ENCODE results near the gene COPS9.

DNA sequence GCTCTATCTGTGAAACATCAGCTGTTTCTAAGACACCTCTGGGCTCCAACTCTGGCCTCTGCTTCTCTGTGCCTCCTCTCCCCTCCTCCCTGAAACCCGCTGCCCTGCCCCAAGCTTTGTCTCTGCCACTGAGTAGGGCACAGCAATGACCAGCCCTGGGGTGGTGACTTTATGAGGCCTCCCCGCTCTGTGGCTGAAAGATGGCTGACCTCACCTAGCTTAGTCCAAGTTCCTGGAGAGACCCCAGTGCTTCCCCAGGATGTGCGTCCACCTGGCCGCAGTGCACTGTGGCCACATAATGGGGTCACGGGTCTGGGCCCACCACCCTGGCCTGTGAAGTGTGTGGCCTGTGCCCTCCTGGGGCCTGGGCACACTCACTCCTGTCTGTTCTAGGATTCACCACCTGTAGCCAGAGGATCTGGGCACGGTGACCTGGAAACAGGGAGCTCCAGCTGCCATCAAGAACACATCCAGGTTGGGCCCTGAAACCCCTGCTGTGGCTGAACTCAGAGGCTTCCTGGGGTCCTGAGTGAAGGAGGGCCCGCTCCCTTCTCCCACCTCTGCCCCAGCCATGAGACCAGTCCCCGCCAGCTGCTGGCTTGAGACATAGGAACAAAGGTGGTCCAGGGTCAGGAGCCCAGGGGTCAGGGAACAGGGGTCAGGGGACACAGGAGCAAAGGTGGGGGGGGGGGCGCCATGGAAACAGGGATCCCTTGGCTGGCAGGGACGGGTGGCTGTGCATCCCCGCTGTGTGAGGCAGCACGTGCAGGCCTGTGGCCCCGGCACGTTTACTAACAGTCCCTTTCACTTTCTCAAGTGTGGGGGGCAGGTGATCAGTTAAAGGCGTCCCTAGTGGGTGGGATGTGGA lies 33.6 kb upstream of the COPS9 start:
- TF ChIP-seq CTCF (IDR thresholded peaks at IDR 0.05) (no peak), POLR2A (IDR thresholded peaks at IDR 0.05; ENCODE audit: low read depth) (no peak), POLR2AphosphoS5 (IDR thresholded peaks at IDR 0.05) (no peak), EP300 (IDR thresholded peaks at IDR 0.05) (no peak)

Data from esophagus muscularis mucosa (tissue), 4 donors.